Measurements from ENCODE around the gene EHHADH. TPM values are rescaled to one million over a fixed set of nuclear protein-coding genes. Genes with fewer than 3 reads are reported as not detected.

Gene EHHADH
- total and polyA plus RNA-seq, 2 of the 13 experiments (the other 11 are each of a cell fraction or from before 2014, with no cell fraction given): 14.5 to 38.9 TPM

- TF ChIP-seq ZBTB7A (CRISPR knock-in tag; IDR thresholded peaks at IDR 0.05) (no peak), USF2 (IDR thresholded peaks at IDR 0.05; ENCODE audit: low read depth, low read length) (no peak), USF2 (CRISPR knock-in tag; IDR thresholded peaks at IDR 0.05; ENCODE audit: borderline replicate concordance) (no peak), SNAI1 (CRISPR knock-in tag; IDR thresholded peaks at IDR 0.05; ENCODE audit: borderline replicate concordance) (no peak), ZFP36L1 (CRISPR knock-in tag; IDR thresholded peaks at IDR 0.05) (no peak), GTF3A (CRISPR knock-in tag; conservative IDR thresholded peaks at IDR 0.05) (no peak), HNRNPLL (IDR thresholded peaks at IDR 0.05; ENCODE audit: low read depth, low read length, poor library complexity, severe bottlenecking) (no peak), ZNF646 (CRISPR knock-in tag; IDR thresholded peaks at IDR 0.05) (no peak)
- TF ChIP-seq, protein P1, sequence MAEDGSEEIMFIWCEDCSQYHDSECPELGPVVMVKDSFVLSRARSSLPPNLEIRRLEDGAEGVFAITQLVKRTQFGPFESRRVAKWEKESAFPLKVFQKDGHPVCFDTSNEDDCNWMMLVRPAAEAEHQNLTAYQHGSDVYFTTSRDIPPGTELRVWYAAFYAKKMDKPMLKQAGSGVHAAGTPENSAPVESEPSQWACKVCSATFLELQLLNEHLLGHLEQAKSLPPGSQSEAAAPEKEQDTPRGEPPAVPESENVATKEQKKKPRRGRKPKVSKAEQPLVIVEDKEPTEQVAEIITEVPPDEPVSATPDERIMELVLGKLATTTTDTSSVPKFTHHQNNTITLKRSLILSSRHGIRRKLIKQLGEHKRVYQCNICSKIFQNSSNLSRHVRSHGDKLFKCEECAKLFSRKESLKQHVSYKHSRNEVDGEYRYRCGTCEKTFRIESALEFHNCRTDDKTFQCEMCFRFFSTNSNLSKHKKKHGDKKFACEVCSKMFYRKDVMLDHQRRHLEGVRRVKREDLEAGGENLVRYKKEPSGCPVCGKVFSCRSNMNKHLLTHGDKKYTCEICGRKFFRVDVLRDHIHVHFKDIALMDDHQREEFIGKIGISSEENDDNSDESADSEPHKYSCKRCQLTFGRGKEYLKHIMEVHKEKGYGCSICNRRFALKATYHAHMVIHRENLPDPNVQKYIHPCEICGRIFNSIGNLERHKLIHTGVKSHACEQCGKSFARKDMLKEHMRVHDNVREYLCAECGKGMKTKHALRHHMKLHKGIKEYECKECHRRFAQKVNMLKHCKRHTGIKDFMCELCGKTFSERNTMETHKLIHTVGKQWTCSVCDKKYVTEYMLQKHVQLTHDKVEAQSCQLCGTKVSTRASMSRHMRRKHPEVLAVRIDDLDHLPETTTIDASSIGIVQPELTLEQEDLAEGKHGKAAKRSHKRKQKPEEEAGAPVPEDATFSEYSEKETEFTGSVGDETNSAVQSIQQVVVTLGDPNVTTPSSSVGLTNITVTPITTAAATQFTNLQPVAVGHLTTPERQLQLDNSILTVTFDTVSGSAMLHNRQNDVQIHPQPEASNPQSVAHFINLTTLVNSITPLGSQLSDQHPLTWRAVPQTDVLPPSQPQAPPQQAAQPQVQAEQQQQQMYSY (CRISPR knock-in tag; IDR thresholded peaks at IDR 0.05): no peak
These were observed 43.2 kb downstream of the EHHADH start (continued) for GRCh38 chr3:185210621-185211142.
